ENCODE measurements around the gene CTXND1.
"Not testable (repeated sequence)": the region's sequence is repeated elsewhere in the genome, so short reads cannot be mapped to it uniquely, and the experiment has no call there.

Gene CTXND1

DNA sequence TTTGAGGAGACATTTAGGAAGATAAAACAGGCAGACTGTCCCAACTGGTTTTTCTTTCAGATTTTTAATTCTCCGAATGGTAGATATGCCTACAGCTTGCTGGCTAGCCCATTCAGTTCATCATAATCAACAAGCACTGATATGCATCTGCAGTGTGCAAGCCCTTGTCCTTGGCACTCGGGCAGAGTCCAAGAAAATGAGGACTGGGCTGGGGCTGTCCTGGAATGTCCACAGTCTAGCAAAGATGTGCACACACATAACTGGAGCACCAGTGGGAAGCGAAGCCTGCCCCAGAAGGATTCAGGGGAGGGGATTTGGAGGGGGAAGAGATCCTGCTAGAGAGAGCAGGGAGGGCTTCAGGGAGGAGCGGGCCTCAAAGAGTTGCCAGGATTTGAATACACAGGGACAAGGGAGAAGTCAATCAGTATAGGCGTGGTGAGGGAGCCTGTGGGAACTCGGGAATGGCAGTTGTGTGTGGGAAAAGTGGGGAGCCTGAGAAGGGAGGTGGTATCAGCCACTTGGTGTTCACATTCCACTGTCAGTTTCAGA is 90.5 kb downstream of the CTXND1 start:
- TF ChIP-seq SUZ12 (IDR thresholded peaks at IDR 0.05; ENCODE audit: extremely low read depth, insufficient read depth, insufficient read length) (no peak), ZNF274 (IDR thresholded peaks at IDR 0.05; ENCODE audit: low read depth, low read length) (no peak), YY1 (IDR thresholded peaks at IDR 0.05; ENCODE audit: insufficient read depth, insufficient read length) (no peak)
- no peaks in the 10 kb centered on the region for H3K27me3 ChIP-seq (ENCODE audit: insufficient read depth, insufficient read length)
- H3K4me1 ChIP-seq (ENCODE audit: insufficient read depth, insufficient read length), result peaks cover 7% of the 10 kb centered on the region
- H3K4me3 ChIP-seq (ENCODE audit: insufficient read length, low read depth), result no peak overlapping the region
- no peaks in the 10 kb centered on the region for H3K9me3 ChIP-seq (ENCODE audit: insufficient read depth, low read length)
- DNase-seq (ENCODE audit: low read depth, low spot score), result no peak
- H3K36me3 ChIP-seq (ENCODE audit: insufficient read depth, insufficient read length, low read length), result peaks cover 42% of the 10 kb centered on the region
- H3K9ac ChIP-seq (ENCODE audit: insufficient read length, low read depth), result no peak overlapping the region

DNA sequence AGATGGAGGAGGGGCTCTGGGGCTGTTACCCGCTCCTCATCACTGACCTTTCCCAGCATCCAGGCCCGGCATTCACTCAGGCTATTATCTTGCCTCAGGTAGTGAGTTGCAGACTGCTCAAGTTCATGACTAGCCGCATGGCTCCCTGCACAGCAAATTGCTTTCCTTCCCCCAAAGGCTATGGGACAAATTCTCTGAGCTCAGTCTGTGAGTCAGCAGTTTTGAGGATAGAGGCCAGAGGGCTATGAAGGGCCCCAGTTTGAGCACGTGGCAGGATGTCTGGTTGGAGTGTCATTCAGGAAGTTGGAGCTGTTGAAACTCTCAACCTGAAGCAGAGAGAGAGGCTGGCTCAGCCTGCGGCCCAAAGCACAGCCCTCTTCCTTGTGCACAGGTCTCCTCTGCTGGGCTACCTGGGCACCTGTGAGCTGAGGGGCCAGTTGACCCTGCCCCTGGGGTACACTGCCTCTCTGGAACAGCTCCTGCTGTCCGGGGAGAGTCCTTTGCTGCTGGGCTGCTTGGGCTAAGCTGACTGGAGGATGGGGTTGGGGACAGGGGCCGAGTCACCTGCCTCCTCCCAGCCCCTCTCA is 91.3 kb downstream of the CTXND1 start:
- H3K27me3 ChIP-seq (ENCODE audit: insufficient read depth, insufficient read length), result no peaks in the 10 kb centered on the region
- no peaks in the 10 kb centered on the region for H3K9me3 ChIP-seq (ENCODE audit: insufficient read depth, low read length)
- H3K4me3 ChIP-seq (ENCODE audit: insufficient read length, low read depth), result no peak overlapping the region
- H3K9ac ChIP-seq (ENCODE audit: insufficient read length, low read depth), result peak overlapping the region; percentile 3
- H3K36me3 ChIP-seq (ENCODE audit: insufficient read depth, insufficient read length, low read length), result peaks cover 42% of the 10 kb centered on the region
- H3K4me1 ChIP-seq (ENCODE audit: insufficient read depth, insufficient read length), result peaks cover 7% of the 10 kb centered on the region
- DNase-seq (ENCODE audit: low read depth, low spot score), result no peak
- no peak for TF ChIP-seq ZNF274 (IDR thresholded peaks at IDR 0.05; ENCODE audit: low read depth, low read length)
- no peak for TF ChIP-seq SUZ12 (IDR thresholded peaks at IDR 0.05; ENCODE audit: extremely low read depth, insufficient read depth, insufficient read length)
- TF ChIP-seq YY1 (IDR thresholded peaks at IDR 0.05; ENCODE audit: insufficient read depth, insufficient read length), result no peak

DNA sequence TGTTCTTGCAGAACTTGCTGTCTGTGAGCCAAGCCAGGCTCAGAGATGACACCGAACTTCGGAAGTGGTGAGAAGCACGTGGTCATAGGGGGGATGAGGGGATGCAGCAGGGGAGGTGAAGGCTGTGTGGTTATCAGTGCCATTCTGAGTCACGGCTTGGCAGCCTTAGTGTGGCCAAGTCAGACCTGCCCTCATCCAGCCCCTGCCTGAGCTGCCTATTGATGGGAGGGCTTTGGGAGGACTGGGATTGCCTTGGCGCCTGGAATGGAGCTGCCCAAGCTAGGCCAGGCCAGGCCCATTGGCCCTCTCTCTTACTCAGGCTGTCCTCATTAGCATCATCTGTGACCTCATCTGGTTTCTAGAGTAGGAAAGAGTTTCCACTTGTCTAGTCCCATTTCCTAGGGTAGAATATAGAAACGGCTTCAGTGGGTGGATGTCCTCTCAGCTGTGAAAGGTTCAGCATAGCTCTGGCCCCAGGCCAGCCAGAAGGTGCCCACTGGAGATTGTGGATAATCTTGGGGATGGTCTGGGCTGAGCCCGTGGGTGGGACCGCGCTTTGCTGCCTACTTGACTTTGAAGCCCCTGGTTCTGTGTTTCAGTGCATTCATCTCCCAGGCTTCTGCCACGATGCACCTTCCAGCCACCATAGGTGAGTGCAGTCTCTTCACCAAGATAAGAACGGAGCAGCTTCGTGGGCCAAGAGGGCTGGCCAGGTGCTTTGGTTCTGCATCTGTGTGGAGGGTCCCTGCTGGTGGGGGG is 92.0 kb downstream of the CTXND1 start:
- no peak for TF ChIP-seq ZNF274 (IDR thresholded peaks at IDR 0.05; ENCODE audit: low read depth, low read length)
- TF ChIP-seq SUZ12 (IDR thresholded peaks at IDR 0.05; ENCODE audit: extremely low read depth, insufficient read depth, insufficient read length), result no peak
- no peak for TF ChIP-seq YY1 (IDR thresholded peaks at IDR 0.05; ENCODE audit: insufficient read depth, insufficient read length)
- H3K4me3 ChIP-seq (ENCODE audit: insufficient read length, low read depth), result no peak overlapping the region
- peaks cover 7% of the 10 kb centered on the region for H3K4me1 ChIP-seq (ENCODE audit: insufficient read depth, insufficient read length)
- no peaks in the 10 kb centered on the region for H3K9me3 ChIP-seq (ENCODE audit: insufficient read depth, low read length)
- H3K27me3 ChIP-seq (ENCODE audit: insufficient read depth, insufficient read length), result no peaks in the 10 kb centered on the region
- no peak overlapping the region for H3K9ac ChIP-seq (ENCODE audit: insufficient read length, low read depth)
- peaks cover 42% of the 10 kb centered on the region for H3K36me3 ChIP-seq (ENCODE audit: insufficient read depth, insufficient read length, low read length)
- no peak for DNase-seq (ENCODE audit: low read depth, low spot score)

DNA sequence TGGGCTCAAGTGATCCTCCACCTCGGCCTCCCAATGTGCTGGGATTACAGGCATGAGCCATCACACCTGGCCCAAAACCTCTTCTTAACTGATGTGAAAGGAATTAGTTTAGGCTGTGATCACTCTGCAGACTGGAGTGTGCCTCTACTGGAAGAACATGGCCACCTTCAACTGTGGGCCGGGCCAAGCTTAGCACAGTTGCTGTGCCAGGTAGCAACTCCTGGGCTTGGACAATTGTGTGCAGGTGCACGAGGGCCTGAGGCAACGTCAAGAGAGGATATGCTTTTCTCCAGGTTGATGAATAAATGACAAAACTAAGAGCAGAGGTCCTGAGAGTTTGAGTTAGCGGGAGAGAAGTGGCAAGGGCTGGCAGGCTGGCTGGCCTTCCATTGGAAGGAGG is 92.7 kb downstream of the CTXND1 start:
- Histone ChIP-seq H3K9ac (ENCODE audit: insufficient read length, low read depth) (no peak overlapping the region), H3K36me3 (ENCODE audit: insufficient read depth, insufficient read length, low read length) (peaks cover 39% of the 10 kb centered on the region), H3K27me3 (ENCODE audit: insufficient read depth, insufficient read length) (no peaks in the 10 kb centered on the region), H3K9me3 (ENCODE audit: insufficient read depth, low read length) (no peaks in the 10 kb centered on the region), H3K4me3 (ENCODE audit: insufficient read length, low read depth) (no peak overlapping the region), H3K4me1 (ENCODE audit: insufficient read depth, insufficient read length) (peaks cover 7% of the 10 kb centered on the region)
- no peak for DNase-seq (ENCODE audit: low read depth, low spot score)
- no peak for TF ChIP-seq ZNF274 (IDR thresholded peaks at IDR 0.05; ENCODE audit: low read depth, low read length)
- TF ChIP-seq YY1 (IDR thresholded peaks at IDR 0.05; ENCODE audit: insufficient read depth, insufficient read length), result no peak
- TF ChIP-seq SUZ12 (IDR thresholded peaks at IDR 0.05; ENCODE audit: extremely low read depth, insufficient read depth, insufficient read length), result no peak

DNA sequence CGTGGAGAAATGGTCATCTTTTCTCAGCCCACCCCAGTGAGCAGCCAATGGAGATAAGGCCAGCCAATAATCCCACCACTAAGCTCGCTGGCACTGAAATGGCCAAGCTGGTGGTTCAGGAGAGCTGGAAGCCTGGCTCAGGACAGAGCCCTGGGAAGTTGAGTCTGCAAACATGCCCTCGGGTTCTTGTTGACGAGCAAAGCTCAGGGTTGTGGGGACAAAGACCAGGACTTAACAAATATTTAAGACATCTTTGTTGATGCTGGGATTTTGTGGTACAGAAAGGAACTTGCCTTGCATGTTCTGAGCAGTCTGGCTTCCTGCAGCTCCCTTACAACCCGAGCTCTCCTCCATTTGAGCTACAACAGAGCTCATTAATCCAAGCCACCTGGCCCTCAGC is 94.8 kb downstream of the CTXND1 start:
- Histone ChIP-seq H3K4me1 (ENCODE audit: insufficient read depth, insufficient read length) (peaks cover 7% of the 10 kb centered on the region), H3K9me3 (ENCODE audit: insufficient read depth, low read length) (no peaks in the 10 kb centered on the region), H3K4me3 (ENCODE audit: insufficient read length, low read depth) (no peak overlapping the region), H3K27me3 (ENCODE audit: insufficient read depth, insufficient read length) (peaks cover 3% of the 10 kb centered on the region), H3K9ac (ENCODE audit: insufficient read length, low read depth) (no peak overlapping the region), H3K36me3 (ENCODE audit: insufficient read depth, insufficient read length, low read length) (peaks cover 24% of the 10 kb centered on the region)
- no peak for TF ChIP-seq ZNF274 (IDR thresholded peaks at IDR 0.05; ENCODE audit: low read depth, low read length)
- no peak for TF ChIP-seq YY1 (IDR thresholded peaks at IDR 0.05; ENCODE audit: insufficient read depth, insufficient read length)
- TF ChIP-seq SUZ12 (IDR thresholded peaks at IDR 0.05; ENCODE audit: extremely low read depth, insufficient read depth, insufficient read length), result no peak
- no peak for DNase-seq (ENCODE audit: low read depth, low spot score)

DNA sequence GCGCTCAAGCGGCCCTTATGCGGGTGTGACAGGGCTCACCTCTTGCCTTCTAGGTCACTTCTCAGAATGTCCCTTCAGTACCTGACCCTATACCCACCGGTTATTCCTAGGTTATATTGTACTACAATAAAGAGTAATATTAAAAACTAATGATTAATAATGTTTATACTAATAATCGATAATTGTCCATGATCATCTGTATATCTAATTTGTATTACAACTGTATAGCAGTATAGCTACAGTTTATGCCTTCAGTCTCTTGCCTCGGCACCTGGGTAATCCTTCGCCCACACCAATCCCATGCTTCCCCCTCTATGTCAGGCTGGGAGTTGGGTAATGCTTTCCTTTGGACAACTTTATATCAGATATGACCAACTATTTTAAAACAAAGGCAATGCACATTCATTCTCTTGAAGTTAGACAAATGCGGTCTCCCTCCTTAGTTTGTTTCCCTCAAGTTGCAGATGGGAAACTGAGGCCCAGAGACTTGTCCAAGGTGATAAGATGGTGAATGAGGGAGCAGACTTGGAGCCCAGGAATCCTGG is 95.8 kb downstream of the CTXND1 start:
- no peak overlapping the region for H3K4me3 ChIP-seq (ENCODE audit: insufficient read length, low read depth)
- no peak for DNase-seq (ENCODE audit: low read depth, low spot score)
- no peak overlapping the region for H3K9ac ChIP-seq (ENCODE audit: insufficient read length, low read depth)
- TF ChIP-seq ZNF274 (IDR thresholded peaks at IDR 0.05; ENCODE audit: low read depth, low read length) (no peak), YY1 (IDR thresholded peaks at IDR 0.05; ENCODE audit: insufficient read depth, insufficient read length) (no peak), SUZ12 (IDR thresholded peaks at IDR 0.05; ENCODE audit: extremely low read depth, insufficient read depth, insufficient read length) (no peak)
- H3K36me3 ChIP-seq (ENCODE audit: insufficient read depth, insufficient read length, low read length), result peaks cover 20% of the 10 kb centered on the region
- H3K9me3 ChIP-seq (ENCODE audit: insufficient read depth, low read length), result no peaks in the 10 kb centered on the region
- peaks cover 8% of the 10 kb centered on the region for H3K4me1 ChIP-seq (ENCODE audit: insufficient read depth, insufficient read length)
- peaks cover 9% of the 10 kb centered on the region for H3K27me3 ChIP-seq (ENCODE audit: insufficient read depth, insufficient read length)

DNA sequence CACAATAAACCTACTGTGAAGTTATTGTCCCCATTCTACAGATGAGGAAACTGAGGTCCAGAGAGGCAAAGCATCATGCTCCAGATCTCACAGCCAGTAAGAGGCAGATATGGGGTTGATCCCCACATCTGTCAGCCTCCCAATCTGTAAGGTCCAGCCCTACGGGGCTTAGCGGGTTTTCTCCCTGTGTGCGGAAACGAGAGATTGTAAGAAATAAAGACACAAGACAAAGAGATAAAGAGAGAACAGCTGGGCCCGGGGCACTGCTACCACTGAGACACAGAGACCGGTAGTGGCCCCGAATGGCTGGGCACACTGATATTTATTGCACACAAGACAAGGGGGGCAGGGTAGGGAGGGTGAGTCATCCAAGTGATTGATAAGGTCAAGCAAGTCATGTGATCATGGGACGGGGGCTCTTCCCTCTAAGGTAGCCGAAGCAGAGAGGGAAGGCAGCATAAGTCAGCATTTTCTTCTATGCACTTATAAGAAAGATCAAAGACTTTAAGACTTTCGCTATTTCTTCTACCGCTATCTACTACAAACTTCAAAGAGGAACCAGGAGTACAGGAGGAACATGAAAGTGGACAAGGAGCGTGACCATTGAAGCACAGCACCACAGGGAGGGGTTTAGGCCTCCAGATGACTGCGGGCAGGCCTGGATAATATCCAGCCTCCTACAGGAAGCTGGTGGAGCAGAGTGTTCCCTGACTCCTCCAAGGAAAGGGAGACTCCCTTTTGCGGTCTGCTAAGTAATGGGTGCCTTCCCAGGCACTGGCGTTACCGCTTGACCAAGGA is 96.4 kb downstream of the CTXND1 start:
- Histone ChIP-seq H3K27me3 (ENCODE audit: insufficient read depth, insufficient read length) (peaks cover 16% of the 10 kb centered on the region), H3K36me3 (ENCODE audit: insufficient read depth, insufficient read length, low read length) (peaks cover 17% of the 10 kb centered on the region)
- not testable (repeated sequence) for H3K4me3 ChIP-seq (ENCODE audit: insufficient read length, low read depth); H3K9ac ChIP-seq (ENCODE audit: insufficient read length, low read depth); H3K9me3 ChIP-seq (ENCODE audit: insufficient read depth, low read length); H3K4me1 ChIP-seq (ENCODE audit: insufficient read depth, insufficient read length); DNase-seq (ENCODE audit: low read depth, low spot score)

All from NT2/D1 (cell line).